PC-3 (cell line): ENCODE measurements around the gene BBS4. TPM values are rescaled to one million over a fixed set of nuclear protein-coding genes. Genes with fewer than 3 reads are reported as not detected.

Experiments used
- ATAC-seq: fragments of 200-7000 bp; cut with Tn5 transposase; 2 replicates; pipeline ENCODE4 v1.9.1; 2020; ENCODE audit warnings: mild to moderate bottlenecking, moderate library complexity
- BruUV-seq: library from RNA; stranded (reverse); fragments of 400-500 nt; replicated peaks from 2 replicates; lab custom pipeline; 2021; lab: Mats Ljungman, UMichigan
- CTCF ChIA-PET: fragments of 300-600 bp; sonication (Branson Sonifier 250); formaldehyde crosslinking; loops from one replicate; lab custom pipeline; 2022; ENCODE audit warnings: antibody characterized with exemption; lab: Charles Lee
- POLR2A ChIA-PET: fragments of 300-600 bp; sonication (Branson Sonifier 250); formaldehyde crosslinking; loops from one replicate; lab custom pipeline; 2022; ENCODE audit warnings: antibody characterized with exemption; ENCODE audit not compliant: unreplicated experiment; lab: Charles Lee
- DNase-seq: peaks from one replicate; pipeline ENCODE4 v3.0.0-alpha.2; 2015
- H2AFZ ChIP-seq: fragments of 300-600 bp; sonication (generic); 2 replicates; pipeline ENCODE4 v1.6.0; 2016; ENCODE audit warnings: antibody characterized with exemption, low read length
- H3F3A ChIP-seq: fragments of 300-600 bp; sonication (generic); one replicate; pipeline ENCODE4 v1.6.0; 2017; ENCODE audit warnings: antibody characterized with exemption, low read length, control low read depth, mild to moderate bottlenecking; ENCODE audit not compliant: unreplicated experiment
- H3K27ac ChIP-seq: fragments of 300-600 bp; sonication (generic); 2 replicates; pipeline ENCODE4 v1.5.1; 2016; ENCODE audit warnings: mild to moderate bottlenecking, low read length
- H3K27me3 ChIP-seq: fragments of 300-600 bp; sonication (generic); 2 replicates; pipeline ENCODE4 v1.6.1; 2016; ENCODE audit warnings: low read length, mixed read lengths
- H3K36me3 ChIP-seq: fragments of 300-600 bp; sonication (generic); 2 replicates; pipeline ENCODE4 v1.6.1; 2016; ENCODE audit warnings: low read depth, mixed run types, low read length, mixed read lengths
- H3K4me1 ChIP-seq: fragments of 300-600 bp; sonication (generic); 2 replicates; pipeline ENCODE4 v1.5.1; 2016; ENCODE audit warnings: low read length; ENCODE audit not compliant: insufficient read depth
- H3K4me2 ChIP-seq: fragments of 300-600 bp; sonication (generic); 2 replicates; pipeline ENCODE4 v1.6.0; 2016; ENCODE audit warnings: low read length
- H3K4me3 ChIP-seq: fragments of 300-600 bp; sonication (generic); 2 replicates; pipeline ENCODE4 v1.5.1; 2016; ENCODE audit warnings: mild to moderate bottlenecking, low read length, mixed read lengths
- H3K79me2 ChIP-seq: fragments of 300-600 bp; sonication (generic); 2 replicates; pipeline ENCODE4 v1.6.1; 2017; ENCODE audit warnings: low read length, mixed read lengths
- H3K9ac ChIP-seq: fragments of 300-600 bp; sonication (generic); 2 replicates; pipeline ENCODE4 v1.6.0; 2016; ENCODE audit warnings: mild to moderate bottlenecking, low read length
- H3K9me2 ChIP-seq: fragments of 300-600 bp; sonication (generic); replicated peaks from 2 replicates; pipeline ENCODE4 v1.6.1; 2016; ENCODE audit warnings: mixed run types, low read length, mixed read lengths
- H3K9me3 ChIP-seq: fragments of 300-600 bp; sonication (generic); 2 replicates; pipeline ENCODE4 v1.6.1; 2016; ENCODE audit warnings: low read length, mixed read lengths
- H4K20me1 ChIP-seq: fragments of 300-600 bp; sonication (generic); 2 replicates; pipeline ENCODE4 v1.6.1; 2016; ENCODE audit warnings: low read length, mixed read lengths
- CTCF ChIP-seq: fragments of 300-600 bp; sonication (generic); conservative IDR thresholded peaks from 2 replicates; pipeline ENCODE4 v1.5.1; 2017; ENCODE audit warnings: antibody characterized with exemption, low read depth, mild to moderate bottlenecking, low read length
- EZH2 ChIP-seq: fragments of 300-600 bp; sonication (generic); IDR thresholded peaks from one replicate; pipeline ENCODE4 v1.6.1; 2017; ENCODE audit warnings: antibody characterized with exemption, mild to moderate bottlenecking, low read length; ENCODE audit not compliant: unreplicated experiment
- EZH2phosphoT487 ChIP-seq: fragments of 300-600 bp; sonication (generic); IDR thresholded peaks from 2 replicates; pipeline ENCODE4 v1.6.1; 2018; ENCODE audit warnings: mild to moderate bottlenecking, antibody characterized with exemption, low read length, borderline replicate concordance
- intact Hi-C: fragments of 100-400 bp; cut with micrococcal nuclease; formaldehyde crosslinking; loops from 2 replicates; pipeline ENCODE4 v1.9.0; 2023
- total RNA-seq: library from RNA; depleted of rRNA; stranded (reverse); fragments of >200 nt; gene quantifications from 2 replicates; pipeline ENCODE4 v1.2.3, GENCODE V29; 2014

BBS4 gene
- total RNA-seq, 1 experiment from 2014 or later = 18.7 TPM

- no peaks in the 10 kb centered on the region for H3F3A ChIP-seq
- H3K79me2 ChIP-seq = peaks cover 10% of the 10 kb centered on the region; the same call in 1 of the 2 replicates
- peaks cover 7% of the 10 kb centered on the region for H3K4me1 ChIP-seq
- H3K9me3 ChIP-seq = no peaks in the 10 kb centered on the region
- H3K9me2 ChIP-seq = no peaks in the 10 kb centered on the region
- BruUV-seq = no TSS peak
- H3K9ac ChIP-seq = no peak overlapping the region
- H3K4me2 ChIP-seq = no peak overlapping the region
- DNase-seq = no peak
- ChIA-PET POLR2A (no interaction called here), CTCF (no interaction called here)
- no peaks in the 10 kb centered on the region for H3K36me3 ChIP-seq
- TF ChIP-seq EZH2 (no peak), EZH2phosphoT487 (no peak), CTCF (no peak)
- no peaks in the 10 kb centered on the region for H4K20me1 ChIP-seq
- no peak overlapping the region for H3K27ac ChIP-seq
- ATAC-seq = no peak
- no peaks in the 10 kb centered on the region for H3K27me3 ChIP-seq
- no peak overlapping the region for H2AFZ ChIP-seq
- no peak overlapping the region for H3K4me3 ChIP-seq
- intact Hi-C loops = loop anchor here (5.0 kb wide), 1 partner anchor 91 kb away; no protein-coding TSS in a partner anchor
Measured at GRCh38 chr15:72688697-72689096, 2.7 kb downstream of the BBS4 start.

- no peak overlapping the region for H2AFZ ChIP-seq
- no peak for TF ChIP-seq EZH2
- TF ChIP-seq CTCF = no peak
- no peak for TF ChIP-seq EZH2phosphoT487
- POLR2A ChIA-PET = no interaction called here
- BruUV-seq = no TSS peak
- no peak overlapping the region for H3K4me3 ChIP-seq
- H3K9ac ChIP-seq = no peak overlapping the region
- DNase-seq (no peak), ATAC-seq (no peak)
- no peaks in the 10 kb centered on the region for H4K20me1 ChIP-seq
- no peaks in the 10 kb centered on the region for H3K9me3 ChIP-seq
- no peaks in the 10 kb centered on the region for H3F3A ChIP-seq
- H3K79me2 ChIP-seq = peaks cover 10% of the 10 kb centered on the region; the same call in 1 of the 2 replicates
- CTCF ChIA-PET = no interaction called here
- no peaks in the 10 kb centered on the region for H3K9me2 ChIP-seq
- H3K27me3 ChIP-seq = no peaks in the 10 kb centered on the region
- H3K4me1 ChIP-seq = no peaks in the 10 kb centered on the region
- H3K4me2 ChIP-seq = no peak overlapping the region
- no peak overlapping the region for H3K27ac ChIP-seq
- no peaks in the 10 kb centered on the region for H3K36me3 ChIP-seq
- intact Hi-C loops = no loop called here
Measured at GRCh38 chr15:72690938-72691337, 4.9 kb downstream of the BBS4 start.

- Histone ChIP-seq H3F3A (no peaks in the 10 kb centered on the region), H3K27me3 (no peaks in the 10 kb centered on the region), H3K9ac (no peak overlapping the region), H3K9me2 (no peaks in the 10 kb centered on the region), H3K4me2 (no peak overlapping the region), H3K79me2 (no peaks in the 10 kb centered on the region), H3K4me1 (no peaks in the 10 kb centered on the region), H2AFZ (no peak overlapping the region), H3K27ac (no peak overlapping the region), H4K20me1 (no peaks in the 10 kb centered on the region), H3K4me3 (no peak overlapping the region), H3K36me3 (no peaks in the 10 kb centered on the region), H3K9me3 (no peaks in the 10 kb centered on the region)
- TF ChIP-seq EZH2phosphoT487 (no peak), CTCF (no peak), EZH2 (no peak)
- ChIA-PET POLR2A (no interaction called here), CTCF (no interaction called here)
- intact Hi-C loops = no loop called here
- BruUV-seq = no TSS peak
- no peak for ATAC-seq
- no peak for DNase-seq
Measured at GRCh38 chr15:72698938-72699337, 12.9 kb downstream of the BBS4 start.
